Activated naive CD4-positive, alpha-beta T cell treated with anti-CD3 and anti-CD28 coated beads, Interleukin-2, amount 50 U/mL, for 72 hours (primary cell): ENCODE data around the gene FES. TPM values are rescaled to one million over a fixed set of nuclear protein-coding genes. Genes with fewer than 3 reads are reported as not detected.
A peak's percentile ranks its signal among the peaks of the same experiment; 100 is the strongest.

Source experiments
- ATAC-seq, 2 donors: fragments of 150-1000 bp; cut with Tn5 transposase; 2 replicates each; pipeline ENCODE4 v1.10.0; 2021; ENCODE audit warnings: mild to moderate bottlenecking in 2 of 2, moderate library complexity in 2 of 2
- DNase-seq, 2 donors: peaks; one replicate each; pipeline ENCODE4 v3.0.0; 2021 to 2022; ENCODE audit warnings: low spot score in 2 of 2
- H3K27ac Mint-ChIP-seq, 2 donors: one replicate each; pipeline ENCODE4 v1.8.0; 2022; ENCODE audit warnings: mild to moderate bottlenecking in 2 of 2, mixed read lengths in 2 of 2
- H3K36me3 Mint-ChIP-seq, 2 donors: one replicate each; pipeline ENCODE4 v1.8.0; 2022; ENCODE audit warnings: mixed read lengths in 2 of 2
- H3K9me3 Mint-ChIP-seq, 2 donors: one replicate each; pipeline ENCODE4 v1.8.0; 2022; ENCODE audit warnings: mixed read lengths in 2 of 2
- total RNA-seq, 2 donors: library from RNA; stranded (reverse); gene quantifications; one replicate each; pipeline ENCODE4 v1.2.3, GENCODE V29; 2022

The FES gene
- total RNA-seq, 2 donors from 2014 or later: 83.9 to 91.4 TPM

DNA sequence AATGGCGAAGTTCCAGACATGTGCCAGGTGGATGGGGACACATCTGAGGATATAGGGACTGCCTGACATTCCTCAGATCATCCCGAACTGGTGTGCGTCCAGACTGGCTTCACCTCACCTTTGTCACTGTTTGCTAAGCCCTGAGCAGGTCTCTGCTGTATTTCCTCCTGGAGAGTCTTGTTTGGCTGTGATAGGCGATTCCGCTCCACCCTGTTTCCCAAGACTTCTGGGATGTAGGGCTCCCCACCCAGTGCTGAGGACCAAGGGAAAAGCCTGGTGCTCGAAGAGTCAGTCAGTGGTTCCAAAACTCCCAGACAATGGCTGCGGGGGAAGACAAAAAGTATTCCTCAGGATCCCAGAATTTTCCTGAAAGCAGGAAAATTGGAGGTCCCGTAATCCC is 27.0 kb upstream of the FES start:
- Mint-ChIP-seq H3K27ac (peak overlapping the region; percentile 95 to 99), H3K9me3 (peaks cover 5 to 10% of the 10 kb centered on the region in 2 donors), H3K36me3 (peaks cover 7 to 26% of the 10 kb centered on the region in 2 donors)
- DNase-seq: no peak
- no peak for ATAC-seq

GRCh38 chr15:90857883-90858443 is 26.3 kb upstream of the FES start:
- Mint-ChIP-seq H3K27ac (peak overlapping the region; percentile 5 to 99), H3K9me3 (peaks cover 5 to 10% of the 10 kb centered on the region in 2 donors), H3K36me3 (peaks cover 7 to 24% of the 10 kb centered on the region in 2 donors)
- ATAC-seq (no peak), DNase-seq (no peak)

DNA sequence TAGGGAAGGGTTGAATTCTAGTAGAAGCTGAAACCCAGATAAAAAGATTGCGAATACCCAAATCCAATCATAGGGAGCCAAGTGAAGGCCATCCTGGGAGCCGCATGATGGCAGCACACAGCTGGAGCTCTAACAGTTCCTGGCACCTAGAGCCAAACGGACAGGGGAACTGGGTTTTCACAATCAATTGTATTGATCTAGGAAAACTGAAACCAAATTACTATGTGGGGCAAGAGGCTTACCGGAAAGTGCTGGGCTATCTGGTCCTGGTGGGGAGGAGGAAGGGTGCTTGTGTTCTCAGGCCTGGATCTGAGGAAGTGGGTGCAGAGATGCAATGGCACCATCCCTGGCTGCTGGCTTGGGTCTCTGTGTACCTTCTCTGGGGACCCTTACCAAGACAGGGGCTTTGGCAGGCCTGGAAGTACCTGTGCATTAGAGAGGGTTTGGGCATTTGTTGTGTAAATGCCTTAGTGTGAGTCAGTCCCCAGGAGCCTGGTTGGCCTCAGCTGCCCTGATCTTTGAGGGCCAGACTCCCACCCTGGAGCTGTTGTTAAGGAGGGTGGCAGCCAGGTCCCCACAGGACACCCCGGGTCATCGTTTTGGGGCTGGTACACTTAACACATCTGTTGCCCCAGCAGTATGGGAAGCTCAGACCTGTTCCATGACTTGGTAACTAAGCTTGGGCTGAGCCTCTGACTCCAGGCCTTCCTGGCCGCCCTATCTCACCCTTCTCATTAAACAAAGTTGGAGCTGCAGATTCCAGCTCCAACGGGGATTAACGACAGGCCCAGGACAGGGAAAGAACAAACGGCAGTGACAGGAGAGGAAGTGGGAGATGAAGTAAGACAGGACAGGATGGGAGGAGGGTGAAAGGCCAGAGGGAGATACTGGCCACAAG is 24.8 kb upstream of the FES start:
- ATAC-seq: no peak
- H3K36me3 Mint-ChIP-seq: peaks cover 3 to 15% of the 10 kb centered on the region in 2 donors
- peaks cover 1 to 7% of the 10 kb centered on the region in 2 donors for H3K9me3 Mint-ChIP-seq
- peak overlapping the region; percentile 15 to 92 for H3K27ac Mint-ChIP-seq
- no peak for DNase-seq

DNA sequence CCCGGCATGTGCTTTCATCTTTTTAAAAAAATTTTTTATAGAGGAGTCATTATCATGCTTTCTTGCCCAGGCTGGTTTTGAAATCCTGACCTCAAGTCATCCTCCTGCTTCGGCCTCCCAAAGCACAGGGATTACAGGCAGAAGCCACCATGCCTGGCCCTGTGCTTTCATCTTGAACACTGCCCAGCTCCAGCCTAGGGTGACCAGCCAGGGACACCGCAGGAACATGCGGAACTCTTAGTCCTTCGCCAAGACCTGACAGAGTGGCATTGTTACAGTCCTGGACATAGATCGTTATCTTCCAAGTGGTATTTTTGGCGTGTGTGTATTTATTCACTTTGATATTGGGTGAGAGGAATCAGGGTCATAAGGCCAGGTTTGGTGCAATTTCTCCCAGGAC is 23.9 kb upstream of the FES start:
- H3K27ac Mint-ChIP-seq: peak overlapping the region in 1 of 2 donors; percentile 27
- DNase-seq: no peak
- peaks cover 0 to 5% of the 10 kb centered on the region in 2 donors for H3K9me3 Mint-ChIP-seq
- peaks cover 0 to 12% of the 10 kb centered on the region in 2 donors for H3K36me3 Mint-ChIP-seq
- ATAC-seq: no peak

- Mint-ChIP-seq H3K27ac (peak overlapping the region in 1 of 2 donors; percentile 27), H3K36me3 (peaks cover 0 to 17% of the 10 kb centered on the region in 2 donors), H3K9me3 (peaks cover 0 to 5% of the 10 kb centered on the region in 2 donors)
- no peak for DNase-seq
- peak in 1 of 2 donors; percentile 20 for ATAC-seq
Observed at GRCh38 chr15:90860942-90861675, 23.2 kb upstream of the FES start.

DNA sequence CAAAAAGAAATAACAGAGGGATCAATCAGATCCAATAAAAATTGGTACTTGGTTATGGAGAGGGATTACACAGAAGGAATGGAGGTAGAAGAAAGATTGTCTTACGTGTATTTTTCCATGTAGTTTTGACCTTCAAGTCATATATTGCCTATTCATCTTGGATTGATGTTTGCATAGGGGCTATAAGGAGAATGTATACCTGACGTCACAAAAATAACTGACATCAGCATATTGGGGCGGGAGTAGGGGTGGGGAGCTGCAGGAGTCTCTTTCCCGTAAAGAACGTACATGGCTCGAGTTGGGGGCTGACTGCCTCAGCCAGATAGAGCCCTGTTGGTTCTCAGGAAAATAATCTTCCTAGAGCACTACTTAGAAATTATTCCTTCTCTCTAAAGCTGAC is 21.8 kb upstream of the FES start:
- Mint-ChIP-seq H3K36me3 (peaks cover 0 to 17% of the 10 kb centered on the region in 2 donors), H3K9me3 (peaks cover 0 to 5% of the 10 kb centered on the region in 2 donors), H3K27ac (peak overlapping the region; percentile 17 to 89)
- no peak for DNase-seq
- ATAC-seq: no peak

GRCh38 chr15:90862964-90863778 is 21.1 kb upstream of the FES start:
- no peak for DNase-seq
- ATAC-seq: peak in 1 of 2 donors; percentile 22
- Mint-ChIP-seq H3K27ac (peak overlapping the region; percentile 89 to 92), H3K9me3 (no peaks in the 10 kb centered on the region), H3K36me3 (peaks cover 4 to 17% of the 10 kb centered on the region in 2 donors)

GRCh38 chr15:90863987-90864386 is 20.3 kb upstream of the FES start:
- DNase-seq (no peak), ATAC-seq (peak; percentile 78 to 82)
- H3K27ac Mint-ChIP-seq: peak overlapping the region; percentile 89 to 92
- H3K36me3 Mint-ChIP-seq: peaks cover 12 to 24% of the 10 kb centered on the region in 2 donors
- H3K9me3 Mint-ChIP-seq: no peaks in the 10 kb centered on the region

DNA sequence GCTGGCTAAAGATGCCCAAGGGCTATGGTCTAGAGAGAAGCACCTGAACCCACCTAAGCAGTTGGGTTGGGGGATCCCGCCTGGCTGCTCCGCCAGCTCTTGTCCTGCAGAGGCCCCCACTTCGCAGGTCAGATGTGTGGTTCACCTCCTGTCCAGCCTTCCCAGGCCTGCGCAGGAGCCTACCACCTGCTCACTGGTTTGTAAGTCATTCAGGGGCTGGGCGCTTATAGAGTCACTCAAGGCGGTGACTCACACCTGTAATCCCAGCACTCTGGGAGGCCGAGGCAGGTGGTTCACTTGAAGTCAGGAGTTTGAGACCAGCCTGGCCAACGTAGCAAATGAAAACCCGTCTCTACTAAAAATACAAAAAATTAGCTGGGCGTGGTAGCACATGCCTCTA is 19.8 kb upstream of the FES start:
- Mint-ChIP-seq H3K27ac (peak overlapping the region in 1 of 2 donors; percentile 89), H3K36me3 (peaks cover 16 to 29% of the 10 kb centered on the region in 2 donors), H3K9me3 (no peaks in the 10 kb centered on the region)
- ATAC-seq (peak; percentile 30 to 36), DNase-seq (no peak)

DNA sequence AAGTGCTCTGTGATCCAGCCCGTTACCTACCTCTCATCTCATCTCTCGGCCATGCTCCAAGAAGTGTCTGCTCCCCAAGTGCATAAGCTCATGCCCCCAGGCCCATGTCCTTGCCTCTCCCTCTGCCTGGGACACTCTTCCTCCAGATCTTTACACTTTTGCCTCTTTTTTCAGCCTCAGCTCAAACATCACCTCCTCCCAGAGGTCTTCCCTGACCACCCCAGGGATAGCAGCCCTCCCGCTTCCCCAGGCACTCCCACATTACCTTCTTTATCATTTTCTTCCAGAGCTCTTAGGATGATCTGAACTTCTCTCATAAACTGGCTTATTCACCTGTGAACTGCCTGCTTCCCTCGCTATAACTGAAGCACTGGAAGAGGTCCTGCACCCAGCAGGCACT is 18.6 kb upstream of the FES start:
- Mint-ChIP-seq H3K27ac (peak overlapping the region in 1 of 2 donors; percentile 47), H3K9me3 (no peaks in the 10 kb centered on the region), H3K36me3 (peaks cover 28 to 36% of the 10 kb centered on the region in 2 donors)
- ATAC-seq (no peak), DNase-seq (no peak)

GRCh38 chr15:90866161-90866715 is 18.1 kb upstream of the FES start:
- no peak for DNase-seq
- no peak overlapping the region for H3K27ac Mint-ChIP-seq
- ATAC-seq: no peak
- H3K36me3 Mint-ChIP-seq: peaks cover 31 to 40% of the 10 kb centered on the region in 2 donors
- H3K9me3 Mint-ChIP-seq: no peaks in the 10 kb centered on the region

DNA sequence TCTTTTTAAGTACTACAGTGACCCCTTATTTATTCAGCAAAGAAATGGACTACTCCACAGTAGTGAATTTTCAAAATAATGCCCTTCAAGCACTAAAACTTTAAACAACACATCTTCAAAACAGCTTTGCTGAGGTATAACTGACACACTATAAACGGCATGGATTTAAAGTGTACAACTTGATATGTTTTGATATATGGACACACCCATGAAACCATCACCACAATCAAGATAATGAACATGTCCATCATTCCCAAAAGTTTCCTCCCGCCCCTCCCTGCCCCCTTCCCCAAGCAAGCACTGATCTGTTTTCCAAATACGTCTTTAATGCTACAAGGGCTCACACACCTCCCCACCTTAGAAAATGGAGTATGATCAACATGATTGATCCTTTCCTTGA is 17.5 kb upstream of the FES start:
- ATAC-seq (no peak), DNase-seq (no peak)
- Mint-ChIP-seq H3K27ac (no peak overlapping the region), H3K36me3 (peaks cover 31 to 40% of the 10 kb centered on the region in 2 donors), H3K9me3 (no peaks in the 10 kb centered on the region)

- Mint-ChIP-seq H3K9me3 (no peaks in the 10 kb centered on the region), H3K36me3 (peaks cover 43 to 53% of the 10 kb centered on the region in 2 donors), H3K27ac (peak within 1 kb of the TSS; percentile 99 to 100)
- no peak for ATAC-seq
- no peak for DNase-seq
Observed at GRCh38 chr15:90868261-90868689, 16.0 kb upstream of the FES start, which contains the start of gene FURIN. Gene FURIN (plus strand): TSS chr15:90868588. CDS start chr15:90875741, 7,153 bp downstream.

DNA sequence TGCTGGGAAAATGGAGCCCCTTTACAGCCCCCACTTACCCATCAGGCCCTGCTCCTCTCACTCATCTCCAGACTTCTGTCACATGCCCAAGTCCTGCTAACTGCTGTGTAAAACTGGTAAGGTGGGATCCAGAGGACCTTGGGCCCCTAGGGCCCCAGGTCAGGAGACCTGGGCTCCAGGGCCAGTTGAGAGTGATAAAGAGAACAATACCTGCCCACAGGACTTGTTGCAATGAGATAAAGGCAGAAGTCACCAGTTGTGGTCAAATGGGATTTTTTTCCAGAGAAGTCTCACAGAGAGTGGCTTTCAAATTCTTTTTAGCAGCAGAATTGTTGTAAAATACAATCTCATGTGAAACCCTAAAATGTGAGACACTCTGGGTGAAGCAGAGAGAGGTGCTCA is 15.2 kb upstream of the FES start:
- Mint-ChIP-seq H3K36me3 (peaks cover 52 to 61% of the 10 kb centered on the region in 2 donors), H3K27ac (peak overlapping the region; percentile 99 to 100), H3K9me3 (no peaks in the 10 kb centered on the region)
- ATAC-seq (peak in 1 of 2 donors; percentile 17), DNase-seq (no peak)

- Mint-ChIP-seq H3K36me3 (peaks cover 56 to 62% of the 10 kb centered on the region in 2 donors), H3K9me3 (no peaks in the 10 kb centered on the region), H3K27ac (peak overlapping the region; percentile 99 to 100)
- peak; percentile 57 to 90 for DNase-seq
- peak; percentile 58 to 81 for ATAC-seq
Observed at GRCh38 chr15:90869601-90870353, 14.5 kb upstream of the FES start.
